AG09319 (cell line): ENCODE results near the gene CYTL1.
"Not testable (repeated sequence)": the region's sequence is repeated elsewhere in the genome, so short reads cannot be mapped to it uniquely, and the experiment has no call there.

Experiments used
- DNase-seq: peaks from one replicate; pipeline ENCODE4 v3.0.0-alpha.2; 2010; ENCODE audit warnings: low read depth; ENCODE audit errors: extremely low read depth
- CTCF ChIP-seq: IDR thresholded peaks from 2 replicates; pipeline ENCODE4 v1.5.1; 2011; ENCODE audit warnings: low read depth, mild to moderate bottlenecking, inconsistent platforms, low read length, moderate library complexity

CYTL1 gene

GRCh38 chr4:5019274-5019673, at the start of gene CYTL1:
CYTL1 (minus strand) TSS chr4:5019458; CDS start chr4:5019445, 13 bp downstream.
- no peak for TF ChIP-seq CTCF
- no peak for DNase-seq

- no peak for DNase-seq
- no peak for TF ChIP-seq CTCF
Measured at GRCh38 chr4:5067908-5068307, 48.6 kb upstream of the CYTL1 start.

- not testable (repeated sequence) for DNase-seq
Measured at GRCh38 chr4:5066968-5067367, 47.7 kb upstream of the CYTL1 start.

GRCh38 chr4:5066101-5066500, 46.8 kb upstream of the CYTL1 start:
- no peak for DNase-seq
- TF ChIP-seq CTCF = no peak

- no peak for TF ChIP-seq CTCF
- no peak for DNase-seq
Measured at GRCh38 chr4:5055411-5055810, 36.2 kb upstream of the CYTL1 start.

GRCh38 chr4:5054532-5054931, 35.3 kb upstream of the CYTL1 start:
- TF ChIP-seq CTCF = no peak

GRCh38 chr4:5052726-5053425, 33.6 kb upstream of the CYTL1 start:
- TF ChIP-seq CTCF = no peak
- DNase-seq = no peak

More at GRCh38 chr4:5054532-5054931, 35.3 kb upstream of the CYTL1 start:
- no peak for DNase-seq

- no peak for DNase-seq
- no peak for TF ChIP-seq CTCF
Measured at GRCh38 chr4:5052204-5052702, 33.0 kb upstream of the CYTL1 start.
